HG03280 (cell line): Measurements from ENCODE around the gene SLC35D2.
"Not testable (repeated sequence)": the region's sequence is repeated elsewhere in the genome, so short reads cannot be mapped to it uniquely, and the experiment has no call there.

ENCODE experiments used
- ATAC-seq: cut with Tn5 transposase; IDR thresholded peaks from one replicate; pipeline ENCODE4 v1.9.1; 2021; ENCODE audit warnings: mild to moderate bottlenecking, moderate library complexity; ENCODE audit not compliant: unreplicated experiment

Gene SLC35D2

DNA sequence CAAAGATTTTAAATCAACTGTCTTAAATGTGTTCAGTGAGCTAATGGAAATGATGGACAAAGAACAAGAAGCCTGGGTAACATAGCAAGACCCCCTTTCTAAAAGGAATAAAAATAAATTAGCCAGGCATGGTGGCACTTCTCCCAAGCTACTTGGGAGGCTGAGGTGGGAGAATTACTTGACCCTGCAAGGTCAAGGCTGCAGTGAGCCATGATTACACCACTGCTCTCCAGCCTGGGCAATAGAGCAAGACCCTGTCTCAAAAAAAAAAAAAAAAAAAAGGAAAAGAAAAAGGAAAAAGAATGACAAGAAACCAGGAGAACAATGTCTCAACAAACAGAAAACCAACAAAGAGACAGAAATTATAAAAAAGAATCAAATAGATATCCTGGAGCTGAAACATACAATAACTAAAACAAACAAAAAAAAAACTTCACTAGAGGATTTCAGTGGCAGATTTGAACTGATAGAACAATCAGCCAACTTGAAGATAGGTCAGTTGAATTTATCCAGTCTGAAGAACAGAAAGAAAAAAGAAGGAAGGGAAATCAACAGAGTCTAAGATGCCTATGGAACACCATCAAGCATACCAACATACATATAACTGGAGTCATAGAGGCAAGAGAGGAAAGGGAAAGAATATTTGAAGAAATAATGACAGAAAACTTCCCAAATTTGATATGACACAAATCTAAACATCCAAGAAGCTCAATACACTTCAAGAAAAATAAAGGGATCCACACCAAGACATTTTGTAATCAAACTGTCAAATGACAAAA lies 16.8 kb upstream of the SLC35D2 start:
- ATAC-seq: no peak

GRCh38 chr9:96399325-96399633 lies 15.8 kb upstream of the SLC35D2 start:
- no peak for ATAC-seq

GRCh38 chr9:96398582-96399324 lies 15.2 kb upstream of the SLC35D2 start:
- no peak for ATAC-seq

- no peak for ATAC-seq
Observed at GRCh38 chr9:96395964-96396363, 12.5 kb upstream of the SLC35D2 start.

DNA sequence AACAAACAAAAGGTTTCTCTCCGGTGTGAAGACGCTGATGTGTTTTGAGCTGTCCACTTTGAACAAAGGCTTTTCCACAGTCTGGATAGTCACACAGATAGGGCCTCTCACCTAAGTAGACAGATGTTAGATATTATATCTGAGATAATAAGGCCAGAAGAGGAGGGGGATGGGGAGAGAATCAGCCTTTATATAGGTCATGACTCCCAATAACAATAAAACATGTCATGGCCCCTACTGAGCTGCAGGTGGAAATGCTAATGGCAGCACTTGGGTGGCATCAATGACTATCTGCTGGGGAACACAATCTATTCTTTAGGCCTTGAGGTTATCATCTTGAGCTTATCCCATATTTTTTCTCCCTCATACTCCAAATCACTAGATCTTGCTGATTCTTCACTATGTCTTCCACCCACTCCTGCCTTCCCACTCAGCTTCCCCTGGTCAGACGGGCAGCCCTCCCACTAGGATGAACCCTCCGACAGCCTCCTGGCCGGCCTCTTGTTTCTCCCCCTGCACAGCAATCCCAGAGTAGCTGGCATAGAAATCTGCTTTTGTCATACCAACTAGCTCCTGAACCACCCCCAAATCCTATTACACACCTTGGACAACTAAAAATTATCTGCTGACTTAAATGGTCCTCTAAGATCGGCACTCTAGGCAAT lies 11.5 kb upstream of the SLC35D2 start:
- ATAC-seq: no peak

GRCh38 chr9:96392263-96392662 lies 8.8 kb upstream of the SLC35D2 start:
- ATAC-seq: no peak

DNA sequence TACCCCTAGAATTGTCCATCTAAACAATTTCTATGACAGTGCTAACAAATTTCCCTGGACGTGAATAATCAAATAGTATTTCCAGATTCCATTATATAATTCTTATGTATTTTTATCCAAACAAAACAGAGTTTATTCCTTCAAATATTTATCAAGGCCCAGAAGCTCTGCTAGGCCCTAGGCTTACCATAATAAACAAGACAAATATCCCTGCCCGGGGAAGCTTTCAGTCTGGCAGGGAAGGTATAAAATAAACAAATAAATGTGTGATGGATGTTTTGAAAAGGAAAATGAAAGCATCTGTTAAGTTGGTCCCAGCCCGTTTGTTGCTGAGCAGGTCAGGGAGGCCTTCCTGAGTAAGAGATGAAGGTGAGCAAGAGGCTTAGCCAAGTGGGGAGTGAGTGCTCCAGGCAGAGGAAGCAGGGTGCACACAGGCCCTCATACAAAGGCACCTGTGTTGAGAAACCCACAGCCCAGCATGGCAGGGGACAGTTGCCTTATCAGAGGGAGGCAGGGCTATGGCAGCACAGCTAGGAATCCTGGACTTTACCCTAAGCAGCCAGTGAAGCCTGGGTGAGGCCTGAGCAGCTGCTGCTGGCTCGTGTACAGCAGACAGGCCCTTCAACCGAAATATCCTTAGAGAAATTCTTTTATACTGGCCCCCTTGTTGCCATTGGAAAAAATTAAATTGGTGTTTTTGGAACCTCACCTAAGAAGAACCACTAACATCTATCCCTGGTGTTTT lies 7.7 kb upstream of the SLC35D2 start:
- no peak for ATAC-seq

DNA sequence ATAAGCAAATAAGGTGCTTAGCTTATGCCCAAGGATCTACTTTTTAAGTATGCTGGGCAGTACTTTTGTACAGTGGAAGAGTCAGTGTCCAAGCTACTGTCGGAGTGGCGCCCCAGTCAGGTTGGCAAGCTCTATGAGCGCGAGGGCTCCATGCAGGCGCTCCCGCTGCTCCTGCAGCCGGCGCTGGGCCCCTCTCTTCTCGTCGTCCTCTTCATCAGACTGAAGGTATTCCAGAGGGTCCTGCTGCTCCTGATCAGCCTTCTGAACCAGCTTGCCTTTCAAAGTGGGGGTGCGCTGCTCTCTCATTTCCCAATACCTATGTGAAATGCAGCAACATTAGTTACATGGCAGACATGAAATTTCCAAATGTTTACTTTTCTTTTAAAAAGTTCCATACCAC lies 4.6 kb upstream of the SLC35D2 start:
- ATAC-seq: no peak

- no peak for ATAC-seq
Observed at GRCh38 chr9:96386157-96386556, 2.6 kb upstream of the SLC35D2 start.

DNA sequence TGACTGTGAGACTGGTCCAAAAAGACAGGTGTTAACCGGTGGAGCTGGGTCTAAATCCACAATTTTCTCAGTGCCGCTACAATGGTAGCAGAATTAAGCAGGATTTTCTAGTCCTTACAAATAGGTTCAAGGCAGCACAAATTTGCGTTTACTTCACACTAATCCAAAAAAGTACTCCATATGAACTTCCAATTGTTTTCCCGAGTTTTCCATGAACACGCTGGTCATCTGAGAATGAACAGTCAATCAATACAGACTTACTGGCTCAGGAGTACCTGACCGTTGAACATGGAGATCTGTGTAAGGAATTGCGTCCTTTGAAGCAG lies 709 bp downstream of the SLC35D2 start:
- ATAC-seq: no peak

GRCh38 chr9:96382175-96382574 lies 1.3 kb downstream of the SLC35D2 start:
- ATAC-seq: no peak

DNA sequence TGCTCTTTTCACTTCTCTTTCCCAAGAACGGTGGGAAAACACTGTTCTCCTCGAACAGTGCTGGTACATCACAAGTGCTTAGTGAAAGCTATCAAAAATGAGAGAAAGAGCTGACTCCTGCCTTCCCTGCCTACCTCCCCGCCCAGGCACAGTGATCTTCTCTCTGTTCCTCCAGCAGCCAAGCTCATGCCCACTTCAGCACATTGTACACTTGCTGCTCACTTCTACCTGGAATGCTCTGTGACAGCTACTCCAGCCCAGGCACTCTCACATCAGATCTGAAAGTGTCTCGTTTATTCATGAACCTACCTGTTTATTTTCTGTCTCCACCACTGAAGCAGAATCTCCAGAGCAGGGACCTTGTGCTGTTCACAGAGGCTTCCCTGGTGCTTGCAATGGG lies 1.8 kb downstream of the SLC35D2 start:
- no peak for ATAC-seq

DNA sequence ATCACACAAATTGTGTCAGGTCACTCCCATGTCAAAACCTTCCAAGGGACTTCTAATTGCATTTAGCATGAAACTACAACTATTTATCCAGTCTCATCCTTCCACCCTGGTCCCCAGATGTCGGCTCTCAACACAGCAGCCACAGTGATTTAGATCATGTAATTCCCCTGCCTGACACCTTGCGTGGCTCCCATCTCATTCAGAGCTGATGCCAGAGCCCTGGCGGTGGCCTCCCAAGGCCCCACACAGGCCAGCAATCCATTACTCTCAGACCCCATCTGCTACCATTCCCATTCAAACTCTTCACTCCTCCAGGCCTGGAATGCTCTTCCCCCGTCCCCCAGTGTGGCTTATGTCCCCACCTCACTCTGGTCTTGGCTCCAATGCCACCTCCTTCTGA lies 2.4 kb downstream of the SLC35D2 start:
- no peak for ATAC-seq

- ATAC-seq: no peak
Observed at GRCh38 chr9:96379461-96379860, 4.0 kb downstream of the SLC35D2 start.

GRCh38 chr9:96378187-96378586 lies 5.3 kb downstream of the SLC35D2 start:
- no peak for ATAC-seq

DNA sequence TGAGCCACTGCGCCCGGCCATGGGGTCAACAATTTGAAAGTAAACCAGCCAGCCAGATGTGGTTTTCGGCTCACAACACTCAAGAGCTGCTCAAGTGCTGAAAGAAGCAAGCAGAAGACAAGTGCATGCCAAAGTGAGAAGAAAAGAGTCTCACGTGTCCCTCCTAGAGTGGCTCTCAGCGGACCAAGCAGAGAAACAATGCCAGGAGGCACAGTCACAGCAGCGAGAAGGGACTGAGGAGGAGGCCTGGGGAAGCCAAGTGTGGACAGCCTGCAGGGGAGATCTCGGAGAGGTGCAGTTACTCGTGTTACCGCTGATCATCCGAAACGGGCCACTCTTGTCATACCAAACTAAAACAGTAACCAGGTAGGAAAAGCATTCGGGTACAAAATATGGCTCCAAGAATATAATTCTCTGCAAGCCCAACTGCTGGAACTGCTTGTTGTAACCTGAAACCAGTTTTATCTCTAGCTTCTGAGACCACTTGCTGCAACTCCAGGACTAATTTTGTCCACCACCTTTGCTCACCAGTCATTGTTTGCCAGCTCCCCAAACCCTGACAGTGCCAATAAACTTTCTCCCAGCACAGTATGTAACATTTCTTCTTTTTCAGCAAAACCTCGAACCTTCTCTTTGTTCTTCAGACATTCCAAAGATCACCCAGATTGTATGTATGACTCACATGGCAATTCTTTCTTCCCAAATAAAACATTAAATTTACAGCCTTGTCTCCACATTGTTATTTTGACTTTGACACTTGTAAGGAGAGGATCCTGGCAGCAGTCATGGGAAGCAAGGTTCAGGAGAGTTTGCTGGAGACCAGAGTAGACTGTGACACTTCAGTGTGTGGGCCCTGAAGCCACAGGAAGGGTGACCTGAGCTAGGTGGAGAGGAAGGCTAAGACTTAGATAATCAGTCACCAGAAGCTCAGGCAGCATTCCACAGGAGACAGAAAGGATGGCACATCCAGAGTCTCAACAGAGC lies 6.3 kb downstream of the SLC35D2 start:
- no peak for ATAC-seq

GRCh38 chr9:96375507-96375906 lies 8.0 kb downstream of the SLC35D2 start:
- ATAC-seq: not testable (repeated sequence)

- ATAC-seq: no peak
Observed at GRCh38 chr9:96367943-96368342, 15.6 kb downstream of the SLC35D2 start.

GRCh38 chr9:96363175-96363967 lies 20.1 kb downstream of the SLC35D2 start:
- no peak for ATAC-seq

DNA sequence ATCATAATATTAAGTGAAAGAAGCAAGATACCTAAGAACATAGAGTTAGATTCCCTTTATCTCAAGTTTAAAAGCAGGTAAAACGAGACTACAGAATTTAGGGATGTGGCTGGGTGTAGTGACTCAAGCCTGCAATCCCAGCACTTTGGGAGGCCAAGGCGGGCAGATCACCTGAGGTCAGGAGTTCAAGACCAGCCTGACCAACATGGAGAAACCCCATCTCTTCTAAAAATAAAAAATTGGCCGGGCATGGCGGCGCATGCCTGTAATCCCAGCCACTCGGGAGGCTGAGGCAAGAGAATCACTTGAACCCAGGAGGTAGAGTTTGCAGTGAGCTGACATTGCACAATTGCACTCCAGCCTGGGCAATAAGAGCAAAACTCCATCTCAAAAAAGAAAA lies 21.4 kb downstream of the SLC35D2 start:
- ATAC-seq: not testable (repeated sequence)
